SK-N-MC (cell line): ENCODE results near the gene CIAO3.

Experiments
- EZH2 ChIP-seq: fragments of 200-600 bp; sonication (generic); IDR thresholded peaks from one replicate; pipeline ENCODE4 v1.6.1; 2017; ENCODE audit warnings: antibody characterized with exemption
- FOXP2 ChIP-seq: optimal IDR thresholded peaks from 2 replicates; pipeline ENCODE3; 2011; ENCODE audit warnings: mild to moderate bottlenecking, moderate library complexity; ENCODE audit not compliant: insufficient read depth; ENCODE audit errors: extremely low read length, control extremely low read depth
- POLR2AphosphoS5 ChIP-seq: IDR thresholded peaks from 2 replicates; pipeline ENCODE4 v1.6.1; 2012; ENCODE audit warnings: mild to moderate bottlenecking, low read depth, low read length, borderline replicate concordance

GRCh38 chr16:787321-787966, 46.6 kb upstream of the CIAO3 start:
- TF ChIP-seq EZH2, result no peak
- TF ChIP-seq POLR2AphosphoS5, result no peak
- no peak for TF ChIP-seq FOXP2
